H1 (cell line): ENCODE data around the gene ZNF644. TPM values are rescaled to one million over a fixed set of nuclear protein-coding genes. Genes with fewer than 3 reads are reported as not detected.

Experiments used
- ASH2L ChIP-seq: fragments of 200-600, 300-600 bp; sonication (generic); IDR thresholded peaks from one replicate; pipeline ENCODE4 v1.7.1; 2017; ENCODE audit warnings: low read length
- CEBPB ChIP-seq: IDR thresholded peaks from 2 replicates; pipeline ENCODE4 v1.6.1; 2012; ENCODE audit warnings: low read depth, low read length
- CHD7 ChIP-seq: fragments of 300-600 bp; sonication (generic); IDR thresholded peaks from 2 replicates; pipeline ENCODE4 v1.7.1; 2012; ENCODE audit warnings: low read length, moderate library complexity, mild to moderate bottlenecking, inconsistent platforms; ENCODE audit not compliant: insufficient replicate concordance
- JUN ChIP-seq: IDR thresholded peaks from 2 replicates; pipeline ENCODE4 v1.6.1; 2011; ENCODE audit warnings: low read depth, mild to moderate bottlenecking, improper control_type of control experiment, low read length
- KDM1A ChIP-seq: fragments of 200-600, 300-600 bp; sonication (generic); IDR thresholded peaks from 2 replicates; pipeline ENCODE4 v1.7.1; 2016; ENCODE audit warnings: mild to moderate bottlenecking, low read length, borderline replicate concordance
- NANOG ChIP-seq: IDR thresholded peaks from 2 replicates; pipeline ENCODE4 v1.6.1; 2011; ENCODE audit warnings: low read length, low read depth, mild to moderate bottlenecking, inconsistent platforms; ENCODE audit not compliant: insufficient read depth, poor library complexity, severe bottlenecking
- PHF8 ChIP-seq: fragments of 200-600 bp; sonication (generic); conservative IDR thresholded peaks from 2 replicates; pipeline ENCODE4 v1.7.1; 2012; ENCODE audit warnings: low read depth, mild to moderate bottlenecking, inconsistent platforms, low read length, moderate library complexity
- POLR2A ChIP-seq, 2 experiments: IDR thresholded peaks; 1 replicate in 1 of 2; 2 replicates in 1 of 2; pipeline ENCODE4 v1.6.1; 2011; ENCODE audit warnings: low read depth in 2 of 2, low read length in 2 of 2, mild to moderate bottlenecking in 2 of 2; ENCODE audit errors: control extremely low read depth in 1 of 2
- RXRA ChIP-seq: IDR thresholded peaks from 2 replicates; pipeline ENCODE4 v1.6.1; 2011; ENCODE audit warnings: low read depth, mild to moderate bottlenecking, low read length, moderate library complexity; ENCODE audit not compliant: insufficient read depth
- SRF ChIP-seq: IDR thresholded peaks from 2 replicates; pipeline ENCODE4 v1.6.1; 2011; ENCODE audit warnings: mild to moderate bottlenecking, low read depth, low read length, moderate library complexity
- polyA plus RNA-seq, 7 experiments: library from polyadenylated mRNA; depleted of rRNA in 3 of 7; stranded (reverse) in 5 of 7; unstranded in 2 of 7; fragments of >200 nt in 5 of 7; fragments of 200-250 nt in 2 of 7; gene quantifications; 1 replicate in 5 of 7; 2 replicates in 1 of 7; 4 replicates in 1 of 7; pipeline versions ENCODE4 v1.2.1 to v1.2.3, GENCODE V29; 2011 to 2013; ENCODE audit warnings: missing spikeins in 2 of 7, mixed read lengths in 2 of 7
- total RNA-seq: library from RNA; stranded (reverse); fragmentation: NEBNext Ultra II Directional; extraction: Animal tissue kit (Norgen Biotek cat#: 25700); gene quantifications from 2 replicates; pipeline ENCODE4 v1.2.1, GENCODE V29; 2021

ZNF644 gene
- total and polyA plus RNA-seq, 2 of the 8 experiments (the other 6 are each of a cell fraction or from before 2014, with no cell fraction given), result 14.5 to 93.5 TPM

- TF ChIP-seq CHD7 (no peak), SRF (no peak), ASH2L (no peak), PHF8 (no peak), POLR2A (IDR thresholded peaks at IDR 0.05; ENCODE audit: control extremely low read depth in 1 of 2, low read depth in 2 of 2, low read length in 2 of 2) (peak in 1 of 2 experiments; percentile 14; a peak in 1 of 3 replicates), NANOG (no peak), CEBPB (no peak), KDM1A (no peak), RXRA (no peak), JUN (no peak)
Measured at GRCh38 chr1:91018006-91018405, 3.8 kb downstream of the ZNF644 start (continued).
